22Rv1 (cell line): Measurements from ENCODE around the gene RTKN2.

Source experiments
- ZFX ChIP-seq: fragments of 450-650 bp; IDR thresholded peaks from 2 replicates; pipeline ENCODE4 v1.6.1; 2017; ENCODE audit warnings: antibody characterized with exemption, borderline replicate concordance
- TF ChIP-seq, protein P1 (sequence below): fragments of 450-650 bp; IDR thresholded peaks from 2 replicates; pipeline ENCODE4 v1.5.1; 2017; ENCODE audit warnings: mild to moderate bottlenecking

DNA sequence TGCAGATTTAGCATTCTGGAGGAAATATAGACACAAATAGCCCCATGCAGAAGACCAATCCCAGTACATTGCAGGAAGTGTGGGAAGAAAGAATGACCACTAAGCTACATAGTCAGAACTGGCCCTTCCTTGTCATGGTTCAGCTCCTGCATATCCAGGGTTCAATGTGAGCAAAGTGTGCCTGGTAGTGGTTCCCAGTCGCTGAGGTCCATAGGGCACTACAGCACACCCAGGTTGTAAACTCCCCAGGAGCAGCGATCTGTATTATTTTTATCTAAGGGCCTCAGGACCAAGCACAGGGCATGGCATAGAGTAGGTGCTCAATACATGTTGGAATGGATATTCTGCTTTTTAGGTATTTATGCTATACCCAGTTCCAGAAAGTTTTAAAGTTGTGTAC, 114.4 kb downstream of the RTKN2 start:
- TF ChIP-seq, protein P1, sequence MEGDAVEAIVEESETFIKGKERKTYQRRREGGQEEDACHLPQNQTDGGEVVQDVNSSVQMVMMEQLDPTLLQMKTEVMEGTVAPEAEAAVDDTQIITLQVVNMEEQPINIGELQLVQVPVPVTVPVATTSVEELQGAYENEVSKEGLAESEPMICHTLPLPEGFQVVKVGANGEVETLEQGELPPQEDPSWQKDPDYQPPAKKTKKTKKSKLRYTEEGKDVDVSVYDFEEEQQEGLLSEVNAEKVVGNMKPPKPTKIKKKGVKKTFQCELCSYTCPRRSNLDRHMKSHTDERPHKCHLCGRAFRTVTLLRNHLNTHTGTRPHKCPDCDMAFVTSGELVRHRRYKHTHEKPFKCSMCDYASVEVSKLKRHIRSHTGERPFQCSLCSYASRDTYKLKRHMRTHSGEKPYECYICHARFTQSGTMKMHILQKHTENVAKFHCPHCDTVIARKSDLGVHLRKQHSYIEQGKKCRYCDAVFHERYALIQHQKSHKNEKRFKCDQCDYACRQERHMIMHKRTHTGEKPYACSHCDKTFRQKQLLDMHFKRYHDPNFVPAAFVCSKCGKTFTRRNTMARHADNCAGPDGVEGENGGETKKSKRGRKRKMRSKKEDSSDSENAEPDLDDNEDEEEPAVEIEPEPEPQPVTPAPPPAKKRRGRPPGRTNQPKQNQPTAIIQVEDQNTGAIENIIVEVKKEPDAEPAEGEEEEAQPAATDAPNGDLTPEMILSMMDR, result no peak
- no peak for TF ChIP-seq ZFX
